HG03521 (cell line): ENCODE data around the gene MYO1E.
"Not testable (repeated sequence)": the region's sequence is repeated elsewhere in the genome, so short reads cannot be mapped to it uniquely, and the experiment has no call there.

Source experiments
- ATAC-seq: cut with Tn5 transposase; IDR thresholded peaks from one replicate; pipeline ENCODE4 v1.9.1; 2021; ENCODE audit warnings: mild to moderate bottlenecking, moderate library complexity; ENCODE audit not compliant: unreplicated experiment

The MYO1E gene

GRCh38 chr15:59172289-59172901 is 200.3 kb downstream of the MYO1E start:
- no peak for ATAC-seq

GRCh38 chr15:59171067-59171397 is 201.6 kb downstream of the MYO1E start:
- ATAC-seq = no peak

GRCh38 chr15:59170295-59171066 is 202.2 kb downstream of the MYO1E start:
- ATAC-seq = no peak

GRCh38 chr15:59169251-59169708 is 203.4 kb downstream of the MYO1E start:
- no peak for ATAC-seq

GRCh38 chr15:59168536-59168935 is 204.1 kb downstream of the MYO1E start:
- ATAC-seq = no peak

- ATAC-seq = no peak
These were observed 205.9 kb downstream of the MYO1E start for GRCh38 chr15:59166601-59167265.

- no peak for ATAC-seq
These were observed 206.5 kb downstream of the MYO1E start for GRCh38 chr15:59166166-59166565.

- ATAC-seq = no peak
These were observed 206.9 kb downstream of the MYO1E start for GRCh38 chr15:59165726-59166125.

GRCh38 chr15:59162080-59162479 is 210.6 kb downstream of the MYO1E start:
- not testable (repeated sequence) for ATAC-seq

- no peak for ATAC-seq
These were observed 211.6 kb downstream of the MYO1E start for GRCh38 chr15:59160880-59161593.

- ATAC-seq = no peak
These were observed 213.5 kb downstream of the MYO1E start for GRCh38 chr15:59159210-59159609.

GRCh38 chr15:59158701-59159034 is 214.0 kb downstream of the MYO1E start:
- ATAC-seq = no peak

GRCh38 chr15:59157840-59158700 is 214.6 kb downstream of the MYO1E start:
- ATAC-seq = no peak

GRCh38 chr15:59157396-59157795 is 215.3 kb downstream of the MYO1E start:
- no peak for ATAC-seq

GRCh38 chr15:59155431-59155830 is 217.2 kb downstream of the MYO1E start:
- ATAC-seq = no peak

GRCh38 chr15:59154243-59154642 is 218.4 kb downstream of the MYO1E start:
- no peak for ATAC-seq

- no peak for ATAC-seq
These were observed 219.2 kb downstream of the MYO1E start for GRCh38 chr15:59153466-59153865.

- no peak for ATAC-seq
These were observed 219.8 kb downstream of the MYO1E start for GRCh38 chr15:59152694-59153450.

- ATAC-seq = no peak
These were observed 222.5 kb downstream of the MYO1E start for GRCh38 chr15:59150185-59150584.
